SH-SY5Y (cell line): ENCODE data around the gene LRFN5.

Source experiments
- GATA2 ChIP-seq: IDR thresholded peaks from 2 replicates; pipeline ENCODE4 v1.6.1; 2011; ENCODE audit warnings: mild to moderate bottlenecking, low read depth, low read length
- GATA3 ChIP-seq: IDR thresholded peaks from 2 replicates; pipeline ENCODE4 v1.6.1; 2011; ENCODE audit warnings: low read depth, mild to moderate bottlenecking, low read length, moderate library complexity

GRCh38 chr14:41666301-41666700 lies 59.6 kb downstream of the LRFN5 start:
- TF ChIP-seq GATA2 (no peak), GATA3 (no peak)
